ENCODE measurements around the gene EMB.
"Not testable (repeated sequence)": the region's sequence is repeated elsewhere in the genome, so short reads cannot be mapped to it uniquely, and the experiment has no call there.

- not testable (repeated sequence) for TF ChIP-seq CTCF, POLR2A, EP300 (IDR thresholded peaks at IDR 0.05)
These were observed 48.8 kb downstream of the EMB start for GRCh38 chr5:50392289-50392688.
